IMR-90 (cell line): ENCODE results near the gene CGNL1.

Source experiments
- BHLHE40 ChIP-seq: fragments of 150-350 bp; IDR thresholded peaks from 2 replicates; pipeline ENCODE4 v1.6.1; 2016; ENCODE audit warnings: mild to moderate bottlenecking, low read depth, low read length
- CEBPB ChIP-seq: IDR thresholded peaks from 2 replicates; pipeline ENCODE4 v1.6.1; 2012; ENCODE audit warnings: low read depth, low read length, improper control_type of control experiment
- CHD1 ChIP-seq: IDR thresholded peaks from 2 replicates; pipeline ENCODE4 v1.6.1; 2012; ENCODE audit warnings: low read depth, low read length, improper control_type of control experiment
- FOS ChIP-seq: fragments of 150-350 bp; IDR thresholded peaks from 2 replicates; pipeline ENCODE4 v1.6.1; 2016; ENCODE audit warnings: low read depth, low read length
- MAFK ChIP-seq: IDR thresholded peaks from 2 replicates; pipeline ENCODE4 v1.6.1; 2012; ENCODE audit warnings: low read depth, low read length, improper control_type of control experiment
- POLR2A ChIP-seq: IDR thresholded peaks from 2 replicates; pipeline ENCODE4 v1.6.1; 2012; ENCODE audit warnings: mild to moderate bottlenecking, low read depth, low read length
- RAD21 ChIP-seq: IDR thresholded peaks from 2 replicates; pipeline ENCODE4 v1.6.1; 2012; ENCODE audit warnings: low read length, improper control_type of control experiment
- RCOR1 ChIP-seq: IDR thresholded peaks from 2 replicates; pipeline ENCODE4 v1.6.1; 2012; ENCODE audit warnings: mild to moderate bottlenecking, low read length, improper control_type of control experiment; ENCODE audit not compliant: insufficient replicate concordance
- RFX5 ChIP-seq: IDR thresholded peaks from 2 replicates; pipeline ENCODE4 v1.8.0; 2012; ENCODE audit warnings: low read depth, mild to moderate bottlenecking, low read length, moderate library complexity
- TF ChIP-seq, protein P1 (sequence below): conservative IDR thresholded peaks from 2 replicates; pipeline ENCODE4 v1.5.1; 2012; ENCODE audit warnings: mild to moderate bottlenecking, low read depth, low read length, improper control_type of control experiment
- TF ChIP-seq, protein P2 (sequence below): fragments of 150-350 bp; IDR thresholded peaks from 2 replicates; pipeline ENCODE4 v1.6.1; 2017; ENCODE audit warnings: mild to moderate bottlenecking, antibody characterized with exemption, low read length, low read depth

DNA sequence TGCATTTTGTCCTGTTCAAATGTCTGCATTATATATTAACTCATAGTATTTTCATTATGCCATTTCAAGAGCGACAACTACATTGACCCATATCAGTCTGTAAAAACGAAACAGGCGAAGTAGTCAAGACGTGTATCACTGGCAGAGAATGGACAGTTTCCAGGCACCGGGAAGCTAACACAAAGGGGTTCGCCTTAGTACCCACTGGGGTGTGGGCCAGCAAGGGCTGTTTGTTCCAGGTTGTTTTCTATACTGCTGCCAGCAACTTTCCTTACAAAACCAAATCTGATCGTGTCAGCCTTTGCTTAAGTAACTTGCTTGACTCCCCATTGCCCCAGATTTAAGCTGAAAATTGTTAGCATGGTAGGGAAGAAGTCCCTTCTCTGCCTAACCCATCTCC is 87.1 kb downstream of the CGNL1 start:
- TF ChIP-seq RAD21 (no peak), POLR2A (no peak), RCOR1 (no peak), CEBPB (no peak), FOS (no peak), RFX5 (no peak), BHLHE40 (no peak), MAFK (no peak), CHD1 (no peak)
- TF ChIP-seq, protein P1, sequence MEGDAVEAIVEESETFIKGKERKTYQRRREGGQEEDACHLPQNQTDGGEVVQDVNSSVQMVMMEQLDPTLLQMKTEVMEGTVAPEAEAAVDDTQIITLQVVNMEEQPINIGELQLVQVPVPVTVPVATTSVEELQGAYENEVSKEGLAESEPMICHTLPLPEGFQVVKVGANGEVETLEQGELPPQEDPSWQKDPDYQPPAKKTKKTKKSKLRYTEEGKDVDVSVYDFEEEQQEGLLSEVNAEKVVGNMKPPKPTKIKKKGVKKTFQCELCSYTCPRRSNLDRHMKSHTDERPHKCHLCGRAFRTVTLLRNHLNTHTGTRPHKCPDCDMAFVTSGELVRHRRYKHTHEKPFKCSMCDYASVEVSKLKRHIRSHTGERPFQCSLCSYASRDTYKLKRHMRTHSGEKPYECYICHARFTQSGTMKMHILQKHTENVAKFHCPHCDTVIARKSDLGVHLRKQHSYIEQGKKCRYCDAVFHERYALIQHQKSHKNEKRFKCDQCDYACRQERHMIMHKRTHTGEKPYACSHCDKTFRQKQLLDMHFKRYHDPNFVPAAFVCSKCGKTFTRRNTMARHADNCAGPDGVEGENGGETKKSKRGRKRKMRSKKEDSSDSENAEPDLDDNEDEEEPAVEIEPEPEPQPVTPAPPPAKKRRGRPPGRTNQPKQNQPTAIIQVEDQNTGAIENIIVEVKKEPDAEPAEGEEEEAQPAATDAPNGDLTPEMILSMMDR = no peak
- TF ChIP-seq, protein P2, sequence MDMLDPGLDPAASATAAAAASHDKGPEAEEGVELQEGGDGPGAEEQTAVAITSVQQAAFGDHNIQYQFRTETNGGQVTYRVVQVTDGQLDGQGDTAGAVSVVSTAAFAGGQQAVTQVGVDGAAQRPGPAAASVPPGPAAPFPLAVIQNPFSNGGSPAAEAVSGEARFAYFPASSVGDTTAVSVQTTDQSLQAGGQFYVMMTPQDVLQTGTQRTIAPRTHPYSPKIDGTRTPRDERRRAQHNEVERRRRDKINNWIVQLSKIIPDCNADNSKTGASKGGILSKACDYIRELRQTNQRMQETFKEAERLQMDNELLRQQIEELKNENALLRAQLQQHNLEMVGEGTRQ = no peak
